Measurements from ENCODE around the gene IRAK1.

GRCh38 chrX:153993978-153994377 lies 25.7 kb downstream of the IRAK1 start:
- TF ChIP-seq CTCF (IDR thresholded peaks at IDR 0.05) (no peak), POLR2A (IDR thresholded peaks at IDR 0.05) (no peak), POLR2AphosphoS5 (IDR thresholded peaks at IDR 0.05) (no peak)

Data from gastroesophageal sphincter (tissue), 3 donors.